Peyer's patch (tissue), 4 donors: ENCODE results near the gene LBX1.

Source experiments
- CTCF ChIP-seq, 6 experiments: fragments of 450-650 bp in 4 of 6; fragments of 200-600 bp in 2 of 6; sonication (generic) in 1 of 6; IDR thresholded peaks; one replicate each; pipeline ENCODE4 v1.5.1; 2017 to 2019; ENCODE audit warnings: antibody characterized with exemption in 6 of 6, mild to moderate bottlenecking in 3 of 6, moderate library complexity in 1 of 6
- POLR2A ChIP-seq, 2 donors: fragments of 450-650 bp; IDR thresholded peaks; one replicate each; pipeline ENCODE4 v1.5.1; 2017; ENCODE audit warnings: antibody characterized with exemption in 2 of 2, mild to moderate bottlenecking in 2 of 2, moderate library complexity in 2 of 2

- TF ChIP-seq CTCF (IDR thresholded peaks at IDR 0.05) (no peak), POLR2A (IDR thresholded peaks at IDR 0.05) (no peak)
These were observed 44.1 kb upstream of the LBX1 start for GRCh38 chr10:101273330-101273729.
